HG03175 (cell line): ENCODE measurements around the gene FAM174C.
A peak's percentile ranks its signal among the peaks of the same experiment; 100 is the strongest.

Experiments used
- ATAC-seq: cut with Tn5 transposase; IDR thresholded peaks from one replicate; pipeline ENCODE4 v1.9.1; 2021; ENCODE audit warnings: mild to moderate bottlenecking, moderate library complexity; ENCODE audit not compliant: unreplicated experiment

Gene FAM174C

GRCh38 chr19:1275260-1275975, at the start of gene FAM174C:
Gene FAM174C, plus strand, starts transcription at chr19:1275530. Its CDS starts 20 bp downstream, at chr19:1275550.
- peak; percentile 80 for ATAC-seq

- no peak for ATAC-seq
Observed at GRCh38 chr19:1226227-1226518, 49.2 kb upstream of the FAM174C start.

- no peak for ATAC-seq
Observed at GRCh38 chr19:1226522-1227303, 48.6 kb upstream of the FAM174C start.

GRCh38 chr19:1227304-1228054, 47.9 kb upstream of the FAM174C start:
- no peak for ATAC-seq

GRCh38 chr19:1228161-1228957, 47.0 kb upstream of the FAM174C start:
- ATAC-seq, result no peak

- ATAC-seq, result no peak
Observed at GRCh38 chr19:1229056-1229923, 46.0 kb upstream of the FAM174C start.

GRCh38 chr19:1229924-1230782, 45.2 kb upstream of the FAM174C start:
- no peak for ATAC-seq

- ATAC-seq, result no peak
Observed at GRCh38 chr19:1230783-1231489, 44.4 kb upstream of the FAM174C start.

- no peak for ATAC-seq
Observed at GRCh38 chr19:1231729-1232637, 43.3 kb upstream of the FAM174C start.

GRCh38 chr19:1232652-1233072, 42.7 kb upstream of the FAM174C start:
- no peak for ATAC-seq

GRCh38 chr19:1233115-1233667, 42.1 kb upstream of the FAM174C start:
- no peak for ATAC-seq

GRCh38 chr19:1234051-1234954, 41.0 kb upstream of the FAM174C start:
- ATAC-seq, result no peak

GRCh38 chr19:1234955-1235380, 40.4 kb upstream of the FAM174C start:
- no peak for ATAC-seq

GRCh38 chr19:1235625-1236538, 39.4 kb upstream of the FAM174C start:
- no peak for ATAC-seq

GRCh38 chr19:1236576-1236975, 38.8 kb upstream of the FAM174C start:
- ATAC-seq, result no peak
